ENCODE results near the gene ERBB4.

DNA sequence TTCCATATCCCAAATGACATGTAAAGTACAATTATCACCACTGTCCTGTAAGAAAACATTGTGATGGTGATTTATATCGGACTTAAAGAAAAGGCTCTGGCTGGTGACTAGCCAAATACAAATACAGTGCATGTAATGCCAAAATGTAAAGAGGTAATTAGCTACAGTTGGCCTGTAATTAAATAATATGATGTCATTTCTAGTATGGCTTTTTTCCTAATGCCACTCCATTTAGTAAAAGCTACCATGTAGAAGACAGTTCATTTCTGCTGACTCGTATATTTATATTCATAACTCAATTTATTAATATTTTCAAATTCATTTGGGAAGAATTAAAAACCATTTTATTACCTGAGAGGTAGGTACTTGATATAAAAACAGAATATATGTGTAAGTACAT lies 815.7 kb downstream of the ERBB4 start:
- TF ChIP-seq, protein P1, sequence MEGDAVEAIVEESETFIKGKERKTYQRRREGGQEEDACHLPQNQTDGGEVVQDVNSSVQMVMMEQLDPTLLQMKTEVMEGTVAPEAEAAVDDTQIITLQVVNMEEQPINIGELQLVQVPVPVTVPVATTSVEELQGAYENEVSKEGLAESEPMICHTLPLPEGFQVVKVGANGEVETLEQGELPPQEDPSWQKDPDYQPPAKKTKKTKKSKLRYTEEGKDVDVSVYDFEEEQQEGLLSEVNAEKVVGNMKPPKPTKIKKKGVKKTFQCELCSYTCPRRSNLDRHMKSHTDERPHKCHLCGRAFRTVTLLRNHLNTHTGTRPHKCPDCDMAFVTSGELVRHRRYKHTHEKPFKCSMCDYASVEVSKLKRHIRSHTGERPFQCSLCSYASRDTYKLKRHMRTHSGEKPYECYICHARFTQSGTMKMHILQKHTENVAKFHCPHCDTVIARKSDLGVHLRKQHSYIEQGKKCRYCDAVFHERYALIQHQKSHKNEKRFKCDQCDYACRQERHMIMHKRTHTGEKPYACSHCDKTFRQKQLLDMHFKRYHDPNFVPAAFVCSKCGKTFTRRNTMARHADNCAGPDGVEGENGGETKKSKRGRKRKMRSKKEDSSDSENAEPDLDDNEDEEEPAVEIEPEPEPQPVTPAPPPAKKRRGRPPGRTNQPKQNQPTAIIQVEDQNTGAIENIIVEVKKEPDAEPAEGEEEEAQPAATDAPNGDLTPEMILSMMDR (IDR thresholded peaks at IDR 0.05) = no peak
- TF ChIP-seq POLR2A (IDR thresholded peaks at IDR 0.05) = no peak

All from prostate gland (tissue), 2 donors.